MCF 10A (cell line): Measurements from ENCODE around the gene PCSK5. TPM values are rescaled to one million over a fixed set of nuclear protein-coding genes. Genes with fewer than 3 reads are reported as not detected.

ENCODE experiments used
- BruUV-seq: library from RNA; stranded (reverse); fragments of 400-500 nt; replicated peaks from 2 replicates; lab custom pipeline; 2021; lab: Mats Ljungman, UMichigan
- CTCF ChIA-PET: fragments of 300-600 bp; sonication (Branson Sonifier 250); formaldehyde crosslinking; extraction: SDS; loops from one replicate; lab custom pipeline; 2021; ENCODE audit warnings: antibody characterized with exemption, inconsistent platforms; lab: Yijun Ruan, JAX
- POLR2A ChIA-PET: fragments of 300-600, 350-650 bp; sonication (Branson Sonifier 250); formaldehyde crosslinking; extraction: SDS; loops from one replicate; lab custom pipeline; 2020; ENCODE audit warnings: antibody characterized with exemption, inconsistent platforms; lab: Yijun Ruan, JAX
- DNase-seq: peaks from one replicate; pipeline ENCODE4 v3.0.0-alpha.2; 2018; ENCODE audit not compliant: unreplicated experiment
- H3K27ac Mint-ChIP-seq: one replicate; pipeline ENCODE4 v1.8.0; 2022; ENCODE audit warnings: mild to moderate bottlenecking, low read depth, mixed read lengths; ENCODE audit not compliant: unreplicated experiment
- H3K27me3 Mint-ChIP-seq: one replicate; pipeline ENCODE4 v1.8.0; 2022; ENCODE audit warnings: mixed read lengths; ENCODE audit not compliant: insufficient read depth, unreplicated experiment
- H3K36me3 Mint-ChIP-seq: one replicate; pipeline ENCODE4 v1.8.0; 2022; ENCODE audit warnings: mild to moderate bottlenecking, moderate library complexity, mixed read lengths; ENCODE audit not compliant: insufficient read depth, unreplicated experiment
- H3K4me1 Mint-ChIP-seq: one replicate; pipeline ENCODE4 v1.8.0; 2022; ENCODE audit warnings: mixed read lengths; ENCODE audit not compliant: insufficient read depth, unreplicated experiment
- H3K4me3 Mint-ChIP-seq: one replicate; pipeline ENCODE4 v1.8.0; 2022; ENCODE audit warnings: mild to moderate bottlenecking, moderate library complexity, mixed read lengths; ENCODE audit not compliant: unreplicated experiment
- H3K9me3 Mint-ChIP-seq: one replicate; pipeline ENCODE4 v1.8.0; 2022; ENCODE audit warnings: mixed read lengths; ENCODE audit not compliant: unreplicated experiment
- intact Hi-C: fragments of 100-400 bp; cut with micrococcal nuclease; formaldehyde crosslinking; loops from 2 replicates; pipeline ENCODE4 v1.14.1; 2022
- total RNA-seq: library from RNA; stranded (reverse); gene quantifications from 2 replicates; pipeline ENCODE4 v1.2.3, GENCODE V29; 2022
- TF ChIP-seq, protein P1 (sequence below): fragments of 200-600 bp; IDR thresholded peaks from one replicate; pipeline ENCODE4 v1.8.0; 2022; ENCODE audit warnings: antibody characterized with exemption, mild to moderate bottlenecking; ENCODE audit not compliant: unreplicated experiment

The PCSK5 gene
- total RNA-seq, 1 experiment from 2014 or later: not detected

DNA sequence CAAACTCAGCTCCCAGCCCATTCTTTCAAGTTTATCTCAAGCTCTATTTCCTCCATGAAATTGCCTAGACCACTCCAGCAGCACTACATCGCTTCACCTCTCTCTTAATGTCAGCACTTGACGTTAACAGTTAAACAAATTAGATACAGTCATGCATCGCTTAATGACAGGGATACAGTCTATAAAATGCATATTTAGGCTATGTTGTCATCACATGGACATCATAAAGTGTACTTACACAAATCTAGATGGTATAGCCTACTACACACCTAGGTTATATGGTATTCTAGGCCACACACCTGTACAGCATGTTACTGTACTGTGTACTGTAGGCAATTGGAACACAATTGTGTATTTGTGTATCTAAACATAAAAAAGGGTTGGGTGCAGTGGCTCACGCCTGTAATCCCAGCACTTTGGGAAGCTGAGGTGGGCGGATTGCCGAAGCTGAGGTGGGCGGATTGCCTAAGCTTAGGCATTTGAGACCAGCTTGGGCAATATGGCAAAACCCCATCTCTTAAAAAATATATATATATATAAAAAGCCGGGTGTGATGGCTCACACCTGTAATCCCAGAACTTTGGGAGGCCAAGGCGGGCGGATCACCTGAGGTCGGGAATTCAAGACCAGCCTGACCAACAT lies 13.4 kb upstream of the PCSK5 start:
- no peaks in the 10 kb centered on the region for H3K27me3 Mint-ChIP-seq
- no TSS peak for BruUV-seq
- intact Hi-C loops: no loop called here
- no peaks in the 10 kb centered on the region for H3K4me1 Mint-ChIP-seq
- ChIA-PET POLR2A (no interaction called here), CTCF (interaction anchor here (0.9 to 3.4 kb wide), 2 partner anchors 12 to 425 kb away, joined by 3 to 18 read pairs; no protein-coding TSS in a partner anchor)
- peaks cover 23% of the 10 kb centered on the region for H3K9me3 Mint-ChIP-seq
- DNase-seq: no peak
- TF ChIP-seq, protein P1, sequence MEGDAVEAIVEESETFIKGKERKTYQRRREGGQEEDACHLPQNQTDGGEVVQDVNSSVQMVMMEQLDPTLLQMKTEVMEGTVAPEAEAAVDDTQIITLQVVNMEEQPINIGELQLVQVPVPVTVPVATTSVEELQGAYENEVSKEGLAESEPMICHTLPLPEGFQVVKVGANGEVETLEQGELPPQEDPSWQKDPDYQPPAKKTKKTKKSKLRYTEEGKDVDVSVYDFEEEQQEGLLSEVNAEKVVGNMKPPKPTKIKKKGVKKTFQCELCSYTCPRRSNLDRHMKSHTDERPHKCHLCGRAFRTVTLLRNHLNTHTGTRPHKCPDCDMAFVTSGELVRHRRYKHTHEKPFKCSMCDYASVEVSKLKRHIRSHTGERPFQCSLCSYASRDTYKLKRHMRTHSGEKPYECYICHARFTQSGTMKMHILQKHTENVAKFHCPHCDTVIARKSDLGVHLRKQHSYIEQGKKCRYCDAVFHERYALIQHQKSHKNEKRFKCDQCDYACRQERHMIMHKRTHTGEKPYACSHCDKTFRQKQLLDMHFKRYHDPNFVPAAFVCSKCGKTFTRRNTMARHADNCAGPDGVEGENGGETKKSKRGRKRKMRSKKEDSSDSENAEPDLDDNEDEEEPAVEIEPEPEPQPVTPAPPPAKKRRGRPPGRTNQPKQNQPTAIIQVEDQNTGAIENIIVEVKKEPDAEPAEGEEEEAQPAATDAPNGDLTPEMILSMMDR: no peak
- no peak overlapping the region for H3K4me3 Mint-ChIP-seq
- no peaks in the 10 kb centered on the region for H3K36me3 Mint-ChIP-seq
- no peak overlapping the region for H3K27ac Mint-ChIP-seq

DNA sequence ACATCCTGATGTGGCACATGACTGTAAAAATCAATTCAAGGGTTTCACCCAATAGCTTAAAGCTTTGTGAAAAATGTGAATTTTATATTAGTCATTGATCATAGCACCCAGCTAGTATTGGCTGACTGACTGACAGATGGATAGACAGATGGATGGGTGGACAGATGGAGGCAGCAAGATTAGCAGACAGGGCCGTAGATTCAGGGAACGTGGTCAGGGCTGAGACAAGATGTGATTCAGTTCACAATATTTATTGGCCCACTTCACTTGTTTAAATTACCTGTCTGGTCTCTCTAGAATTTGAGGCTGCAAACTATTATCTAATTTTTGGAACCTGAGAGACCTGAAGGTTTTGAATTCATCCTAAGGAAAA lies 12.0 kb upstream of the PCSK5 start:
- no TSS peak for BruUV-seq
- Mint-ChIP-seq H3K4me1 (no peaks in the 10 kb centered on the region), H3K36me3 (no peaks in the 10 kb centered on the region)

DNA sequence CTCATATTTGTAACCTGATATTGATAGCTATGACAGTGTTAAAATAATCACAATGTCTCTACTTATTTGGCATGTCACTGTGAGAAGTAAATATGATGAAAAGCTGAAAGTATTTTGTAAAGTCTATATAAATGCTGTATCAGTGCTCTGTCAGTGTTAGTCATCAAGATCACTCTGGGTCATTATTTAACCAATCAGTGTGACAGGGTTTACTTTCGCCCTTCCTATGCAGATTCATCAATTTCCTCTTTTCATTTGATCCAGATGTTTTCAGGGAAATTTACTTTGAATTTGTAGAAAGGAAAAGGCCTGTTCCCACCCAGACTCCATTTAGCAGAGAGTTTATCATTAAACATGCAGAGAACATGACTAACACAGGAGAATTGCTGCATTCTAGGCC lies 9.9 kb upstream of the PCSK5 start:
- Mint-ChIP-seq H3K36me3 (no peaks in the 10 kb centered on the region), H3K27me3 (no peaks in the 10 kb centered on the region), H3K4me3 (no peak overlapping the region), H3K9me3 (peaks cover 8% of the 10 kb centered on the region), H3K27ac (no peak overlapping the region), H3K4me1 (no peaks in the 10 kb centered on the region)
- TF ChIP-seq, protein P1: no peak
- CTCF ChIA-PET: interaction anchor here (0.7 to 1.8 kb wide), 5 partner anchors 12 to 695 kb away, joined by 3 to 9 read pairs (median 4); no protein-coding TSS in a partner anchor
- intact Hi-C loops: no loop called here
- no TSS peak for BruUV-seq
- POLR2A ChIA-PET: no interaction called here
- no peak for DNase-seq

More for the DNA sequence above, 12.0 kb upstream of the PCSK5 start:
- CTCF ChIA-PET: interaction anchor here (0.6 to 1.3 kb wide), 8 partner anchors 8 to 1939 kb away, joined by 3 to 7 read pairs (median 4); partner anchors contain the start of gene PCSK5
- H3K9me3 Mint-ChIP-seq: peaks cover 12% of the 10 kb centered on the region
- POLR2A ChIA-PET: no interaction called here
- no peak overlapping the region for H3K27ac Mint-ChIP-seq
- DNase-seq: no peak
- H3K4me3 Mint-ChIP-seq: no peak overlapping the region
- TF ChIP-seq, protein P1: no peak
- no peaks in the 10 kb centered on the region for H3K27me3 Mint-ChIP-seq
- intact Hi-C loops: no loop called here

DNA sequence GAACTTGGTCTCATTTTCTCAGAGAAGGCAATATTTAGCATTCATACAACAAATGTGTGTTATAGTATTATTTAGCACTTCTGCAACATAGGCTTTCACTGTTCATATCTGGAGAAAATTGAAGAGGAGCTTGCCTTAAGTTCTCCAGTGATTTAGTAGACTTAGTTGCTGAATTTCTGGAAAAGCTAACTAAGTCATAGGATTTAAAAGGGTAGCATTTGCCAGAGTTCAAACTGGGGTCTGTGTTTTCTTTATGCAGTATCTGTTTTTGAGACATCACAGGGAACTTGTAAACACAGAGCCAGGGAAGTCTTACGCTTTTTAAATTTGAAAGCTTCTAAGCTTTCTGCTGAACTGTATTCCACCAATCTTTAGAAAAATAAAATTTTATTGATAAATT lies 8.7 kb upstream of the PCSK5 start:
- Mint-ChIP-seq H3K27ac (no peak overlapping the region), H3K27me3 (no peaks in the 10 kb centered on the region), H3K9me3 (peaks cover 8% of the 10 kb centered on the region), H3K4me3 (no peak overlapping the region), H3K36me3 (no peaks in the 10 kb centered on the region), H3K4me1 (no peaks in the 10 kb centered on the region)
- POLR2A ChIA-PET: no interaction called here
- CTCF ChIA-PET: interaction anchor here (1.6 kb wide), 1 partner anchor 17 kb away, joined by 4 read pairs; no protein-coding TSS in a partner anchor
- intact Hi-C loops: no loop called here
- DNase-seq: no peak
- BruUV-seq: no TSS peak
- TF ChIP-seq, protein P1: no peak
